AG09309 (cell line): ENCODE data around the gene RNF2.

ENCODE experiments used
- DNase-seq: peaks from one replicate; pipeline ENCODE4 v3.0.0-alpha.2; 2010; ENCODE audit warnings: low read depth
- H3K4me3 ChIP-seq: 2 replicates; pipeline ENCODE4 v1.5.1; 2011; ENCODE audit warnings: mild to moderate bottlenecking, low read depth, low read length, moderate library complexity; ENCODE audit not compliant: control insufficient read depth
- CTCF ChIP-seq: IDR thresholded peaks from 2 replicates; pipeline ENCODE4 v1.5.1; 2011; ENCODE audit warnings: mild to moderate bottlenecking, low read depth, low read length, inconsistent platforms; ENCODE audit not compliant: insufficient read depth, control insufficient read depth; ENCODE audit errors: missing control alignments

RNF2 gene

GRCh38 chr1:185038813-185039376 is 6.5 kb upstream of the RNF2 start:
- TF ChIP-seq CTCF, result no peak
- no peak overlapping the region for H3K4me3 ChIP-seq
- DNase-seq, result no peak

- H3K4me3 ChIP-seq, result no peak overlapping the region
- TF ChIP-seq CTCF, result no peak
Observed at GRCh38 chr1:185039726-185040407, 5.5 kb upstream of the RNF2 start.

GRCh38 chr1:185040408-185040735 is 5.0 kb upstream of the RNF2 start:
- DNase-seq, result no peak
- TF ChIP-seq CTCF, result no peak
- no peak overlapping the region for H3K4me3 ChIP-seq

More at GRCh38 chr1:185039726-185040407, 5.5 kb upstream of the RNF2 start:
- no peak for DNase-seq

GRCh38 chr1:185041742-185042141 is 3.6 kb upstream of the RNF2 start:
- H3K4me3 ChIP-seq, result no peak overlapping the region
- no peak for TF ChIP-seq CTCF
- DNase-seq, result no peak

GRCh38 chr1:185042737-185043136 is 2.6 kb upstream of the RNF2 start:
- H3K4me3 ChIP-seq, result no peak overlapping the region
- no peak for TF ChIP-seq CTCF
- no peak for DNase-seq

- TF ChIP-seq CTCF, result no peak
- H3K4me3 ChIP-seq, result no peak overlapping the region
- DNase-seq, result no peak
Observed at GRCh38 chr1:185044387-185044786, 971 bp upstream of the RNF2 start.
